Mucosa of rectum (tissue), 2 donors: Measurements from ENCODE around the gene TDRD9.
"Not testable (repeated sequence)": the region's sequence is repeated elsewhere in the genome, so short reads cannot be mapped to it uniquely, and the experiment has no call there.

Experiments used
- H3K27ac ChIP-seq, 2 donors: one replicate each; pipeline ENCODE4 v1.7.0; 2013; ENCODE audit warnings: inconsistent platforms in 2 of 2, low read depth in 2 of 2, low read length in 2 of 2
- H3K27me3 ChIP-seq, 2 donors: one replicate each; pipeline ENCODE4 v1.7.0; 2013; ENCODE audit warnings: low read length in 2 of 2; ENCODE audit not compliant: control insufficient read depth in 2 of 2, insufficient read depth in 2 of 2
- H3K36me3 ChIP-seq, 2 donors: one replicate each; pipeline ENCODE4 v1.7.0; 2013; ENCODE audit warnings: low read length in 2 of 2; ENCODE audit not compliant: control insufficient read depth in 2 of 2, insufficient read depth in 2 of 2
- H3K4me1 ChIP-seq, 2 donors: one replicate each; pipeline ENCODE4 v1.7.0; 2013; ENCODE audit warnings: low read length in 2 of 2, mild to moderate bottlenecking in 1 of 2; ENCODE audit not compliant: control insufficient read depth in 2 of 2, insufficient read depth in 2 of 2
- H3K4me3 ChIP-seq, 2 donors: one replicate each; pipeline ENCODE4 v1.7.0; 2013; ENCODE audit warnings: low read length in 2 of 2
- H3K9ac ChIP-seq, 2 donors: one replicate each; pipeline ENCODE4 v1.7.0; 2013; ENCODE audit warnings: low read length in 2 of 2, low read depth in 1 of 2, mild to moderate bottlenecking in 1 of 2
- H3K9me3 ChIP-seq, 2 donors: one replicate each; pipeline ENCODE4 v1.7.0; 2013; ENCODE audit warnings: low read length in 2 of 2; ENCODE audit not compliant: control insufficient read depth in 2 of 2
- donor health status: healthy.
- donor health status: Normal muscosa, but diverticular disease.

Gene TDRD9

GRCh38 chr14:103905842-103906456 is 22.3 kb upstream of the TDRD9 start:
- H3K4me1 ChIP-seq, result peaks cover 5 to 7% of the 10 kb centered on the region in 2 donors
- H3K27ac ChIP-seq, result no peak overlapping the region
- H3K27me3 ChIP-seq, result no peaks in the 10 kb centered on the region
- H3K36me3 ChIP-seq, result peaks cover under 1% of the 10 kb centered on the region in 2 donors
- no peak overlapping the region for H3K9ac ChIP-seq
- no peak overlapping the region for H3K4me3 ChIP-seq
- H3K9me3 ChIP-seq, result no peaks in the 10 kb centered on the region

GRCh38 chr14:103908580-103908979 is 19.7 kb upstream of the TDRD9 start:
- H3K27ac ChIP-seq, result no peak overlapping the region

GRCh38 chr14:103909531-103910261 is 18.6 kb upstream of the TDRD9 start:
- Histone ChIP-seq H3K27ac (peak overlapping the region in 1 of 2 donors; percentile 32), H3K27me3 (no peaks in the 10 kb centered on the region), H3K4me3 (peak overlapping the region; percentile 43 to 65), H3K36me3 (peaks cover 25 to 34% of the 10 kb centered on the region in 2 donors), H3K9ac (peak overlapping the region; percentile 54 to 56), H3K4me1 (peaks cover 5 to 7% of the 10 kb centered on the region in 2 donors), H3K9me3 (no peaks in the 10 kb centered on the region)

More at GRCh38 chr14:103908580-103908979, 19.7 kb upstream of the TDRD9 start:
- Histone ChIP-seq H3K27me3 (no peaks in the 10 kb centered on the region), H3K9ac (no peak overlapping the region), H3K4me3 (no peak overlapping the region), H3K4me1 (peaks cover 5 to 7% of the 10 kb centered on the region in 2 donors), H3K36me3 (peaks cover 16 to 24% of the 10 kb centered on the region in 2 donors), H3K9me3 (no peaks in the 10 kb centered on the region)

- Histone ChIP-seq H3K4me3 (peak overlapping the region; percentile 43 to 65), H3K9ac (peak overlapping the region; percentile 54 to 56), H3K9me3 (no peaks in the 10 kb centered on the region), H3K4me1 (peaks cover 5 to 7% of the 10 kb centered on the region in 2 donors), H3K36me3 (peaks cover 25 to 34% of the 10 kb centered on the region in 2 donors), H3K27ac (peak overlapping the region in 1 of 2 donors; percentile 32), H3K27me3 (no peaks in the 10 kb centered on the region)
Observed at GRCh38 chr14:103910262-103910935, 17.9 kb upstream of the TDRD9 start.

- H3K4me3 ChIP-seq, result no peak overlapping the region
- no peak overlapping the region for H3K9ac ChIP-seq
- H3K27ac ChIP-seq, result no peak overlapping the region
- H3K4me1 ChIP-seq, result peaks cover 5 to 7% of the 10 kb centered on the region in 2 donors
- no peaks in the 10 kb centered on the region for H3K27me3 ChIP-seq
- no peaks in the 10 kb centered on the region for H3K9me3 ChIP-seq
- peaks cover 25 to 37% of the 10 kb centered on the region in 2 donors for H3K36me3 ChIP-seq
Observed at GRCh38 chr14:103910984-103911383, 17.3 kb upstream of the TDRD9 start.

- Histone ChIP-seq H3K9me3 (no peaks in the 10 kb centered on the region), H3K27ac (no peak overlapping the region), H3K4me3 (no peak overlapping the region), H3K9ac (no peak overlapping the region), H3K4me1 (peaks cover 3 to 4% of the 10 kb centered on the region in 2 donors), H3K36me3 (peaks cover 29 to 52% of the 10 kb centered on the region in 2 donors), H3K27me3 (no peaks in the 10 kb centered on the region)
Observed at GRCh38 chr14:103915616-103916015, 12.6 kb upstream of the TDRD9 start.

GRCh38 chr14:103916636-103917262 is 11.5 kb upstream of the TDRD9 start:
- Histone ChIP-seq H3K4me3 (no peak overlapping the region), H3K4me1 (peaks cover 6 to 7% of the 10 kb centered on the region in 2 donors), H3K9ac (no peak overlapping the region), H3K27me3 (no peaks in the 10 kb centered on the region), H3K27ac (no peak overlapping the region), H3K36me3 (peaks cover 23 to 46% of the 10 kb centered on the region in 2 donors), H3K9me3 (no peaks in the 10 kb centered on the region)

GRCh38 chr14:103920981-103921854 is 7.0 kb upstream of the TDRD9 start:
- H3K4me1 ChIP-seq, result peaks cover 6 to 10% of the 10 kb centered on the region in 2 donors
- peak overlapping the region; percentile 98 to 100 for H3K9ac ChIP-seq
- peak overlapping the region; percentile 88 to 94 for H3K27ac ChIP-seq
- no peaks in the 10 kb centered on the region for H3K9me3 ChIP-seq
- peak overlapping the region; percentile 99 to 100 for H3K4me3 ChIP-seq
- peaks cover 5 to 16% of the 10 kb centered on the region in 2 donors for H3K36me3 ChIP-seq
- no peaks in the 10 kb centered on the region for H3K27me3 ChIP-seq

GRCh38 chr14:103921855-103922200 is 6.4 kb upstream of the TDRD9 start:
- H3K27ac ChIP-seq, H3K9ac ChIP-seq, H3K9me3 ChIP-seq, H3K27me3 ChIP-seq: not testable (repeated sequence)
- Histone ChIP-seq H3K4me1 (peaks cover 6 to 10% of the 10 kb centered on the region in 2 donors), H3K4me3 (peak overlapping the region in 1 of 2 donors; percentile 100), H3K36me3 (peaks cover 5 to 12% of the 10 kb centered on the region in 2 donors)
